HUES64 (cell line): ENCODE results near the gene CNOT6.

Source experiments
- H3K27ac ChIP-seq: 2 replicates; pipeline ENCODE4 v1.7.0; 2013; ENCODE audit warnings: low read depth, low read length, inconsistent platforms
- H3K27me3 ChIP-seq: 2 replicates; pipeline ENCODE4 v1.6.1; 2013; ENCODE audit warnings: mild to moderate bottlenecking, low read length; ENCODE audit not compliant: insufficient read depth
- H3K36me3 ChIP-seq: 2 replicates; pipeline ENCODE4 v1.6.1; 2013; ENCODE audit warnings: mild to moderate bottlenecking, low read length; ENCODE audit not compliant: insufficient read depth
- H3K4me1 ChIP-seq: 2 replicates; pipeline ENCODE4 v1.6.1; 2013; ENCODE audit warnings: mild to moderate bottlenecking, low read length, moderate library complexity; ENCODE audit not compliant: insufficient read depth
- H3K4me3 ChIP-seq: 2 replicates; pipeline ENCODE4 v1.5.1; 2013; ENCODE audit warnings: mild to moderate bottlenecking, low read length, moderate library complexity
- H3K9ac ChIP-seq: 2 replicates; pipeline ENCODE4 v1.6.1; 2013; ENCODE audit warnings: mild to moderate bottlenecking, low read depth, low read length
- H3K9me3 ChIP-seq: 2 replicates; pipeline ENCODE4 v1.6.1; 2013; ENCODE audit warnings: low read depth, low read length; ENCODE audit not compliant: insufficient read depth
- WGBS: fragments of 150-250, 120-280 bp; methylation state at CpG from one replicate; pipeline ENCODE4 v1.1.7; 2013; ENCODE audit warnings: missing lambda C conversion rate; 5-methylcytosine and 5-hydroxymethylcytosine counted together

Gene CNOT6

GRCh38 chr5:180602481-180603075, 108.4 kb downstream of the CNOT6 start:
- 82% methylated on average over 15 of the region's 15 CpGs for WGBS
- no peaks in the 10 kb centered on the region for H3K36me3 ChIP-seq
- H3K4me3 ChIP-seq: no peak overlapping the region
- no peaks in the 10 kb centered on the region for H3K27me3 ChIP-seq
- H3K9me3 ChIP-seq: no peaks in the 10 kb centered on the region
- H3K27ac ChIP-seq: no peak overlapping the region
- no peaks in the 10 kb centered on the region for H3K4me1 ChIP-seq
- no peak overlapping the region for H3K9ac ChIP-seq

- no peak overlapping the region for H3K9ac ChIP-seq
These were observed 109.0 kb downstream of the CNOT6 start for GRCh38 chr5:180603076-180603594.

DNA sequence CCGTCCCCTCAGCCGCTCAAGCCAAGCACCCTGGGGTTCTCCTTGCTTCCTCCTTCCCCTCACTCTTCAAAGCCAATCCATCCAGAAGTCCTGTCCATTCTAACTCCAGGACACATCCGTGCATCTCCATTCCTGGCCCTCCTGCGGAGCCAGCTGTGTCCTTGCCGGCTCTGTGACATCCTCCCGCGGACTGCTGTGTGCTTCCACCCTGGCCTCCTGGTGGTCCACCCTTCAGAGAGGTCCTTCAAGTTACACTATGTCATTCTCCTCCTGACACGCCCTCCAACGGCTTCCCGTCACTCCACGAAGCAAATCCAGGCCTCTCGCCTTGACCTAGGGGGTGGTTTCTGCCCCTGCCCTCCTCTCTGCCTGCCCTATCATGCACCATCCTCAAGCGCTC, 110.1 kb downstream of the CNOT6 start:
- no peaks in the 10 kb centered on the region for H3K4me1 ChIP-seq
- no peaks in the 10 kb centered on the region for H3K36me3 ChIP-seq
- WGBS: 85% methylated on average over 12 of the region's 13 CpGs
- H3K4me3 ChIP-seq: no peak overlapping the region
- no peaks in the 10 kb centered on the region for H3K27me3 ChIP-seq
- no peak overlapping the region for H3K27ac ChIP-seq
- no peaks in the 10 kb centered on the region for H3K9me3 ChIP-seq
- no peak overlapping the region for H3K9ac ChIP-seq

More at GRCh38 chr5:180603076-180603594, 109.0 kb downstream of the CNOT6 start:
- Histone ChIP-seq H3K27ac (no peak overlapping the region), H3K9me3 (no peaks in the 10 kb centered on the region), H3K4me1 (no peaks in the 10 kb centered on the region), H3K36me3 (no peaks in the 10 kb centered on the region), H3K4me3 (no peak overlapping the region), H3K27me3 (no peaks in the 10 kb centered on the region)
- 97% methylated on average over 19 of the region's 19 CpGs for WGBS

DNA sequence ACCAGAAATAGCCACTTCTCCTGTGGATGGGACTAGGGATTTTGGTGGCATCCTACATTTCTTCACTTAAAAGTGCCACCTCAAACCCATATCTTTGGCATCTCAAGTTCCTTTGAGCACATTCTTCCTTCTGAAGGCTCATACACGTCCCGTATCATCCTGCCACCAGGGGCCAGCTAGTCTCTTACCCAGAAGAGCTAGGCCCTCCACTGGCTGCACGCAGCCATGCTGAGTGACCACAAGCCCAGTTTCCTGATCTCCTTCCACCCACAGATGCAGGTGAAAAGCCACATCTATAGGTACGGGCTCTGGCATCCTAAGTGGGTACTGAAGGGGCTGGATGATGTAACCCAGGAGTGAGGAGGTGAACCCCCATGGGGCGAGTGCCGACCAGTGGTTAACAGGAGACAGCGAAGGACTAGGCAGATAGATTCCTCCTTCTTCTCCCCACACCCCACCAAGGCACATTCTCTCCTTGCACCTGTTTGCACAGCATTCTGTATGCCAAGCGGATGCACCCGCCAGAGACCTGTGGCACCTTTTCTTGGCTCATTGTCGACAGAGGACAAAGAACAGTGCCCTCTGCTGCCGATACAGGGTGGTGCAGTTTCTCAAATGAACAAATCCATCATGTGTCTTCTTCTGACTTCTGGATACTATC, 111.5 kb downstream of the CNOT6 start:
- Histone ChIP-seq H3K27me3 (no peaks in the 10 kb centered on the region), H3K9ac (no peak overlapping the region), H3K4me3 (no peak overlapping the region)

GRCh38 chr5:180606215-180606785, 112.1 kb downstream of the CNOT6 start:
- no peaks in the 10 kb centered on the region for H3K9me3 ChIP-seq
- no peaks in the 10 kb centered on the region for H3K36me3 ChIP-seq
- no peaks in the 10 kb centered on the region for H3K27me3 ChIP-seq
- no peak overlapping the region for H3K9ac ChIP-seq
- 90% methylated on average over 21 of the region's 21 CpGs for WGBS
- H3K4me3 ChIP-seq: no peak overlapping the region
- H3K4me1 ChIP-seq: no peaks in the 10 kb centered on the region
- H3K27ac ChIP-seq: no peak overlapping the region

More for the DNA sequence above, 111.5 kb downstream of the CNOT6 start:
- 73% methylated on average over 11 of the region's 11 CpGs for WGBS
- H3K36me3 ChIP-seq: no peaks in the 10 kb centered on the region
- H3K4me1 ChIP-seq: no peaks in the 10 kb centered on the region
- no peaks in the 10 kb centered on the region for H3K9me3 ChIP-seq
- H3K27ac ChIP-seq: no peak overlapping the region

DNA sequence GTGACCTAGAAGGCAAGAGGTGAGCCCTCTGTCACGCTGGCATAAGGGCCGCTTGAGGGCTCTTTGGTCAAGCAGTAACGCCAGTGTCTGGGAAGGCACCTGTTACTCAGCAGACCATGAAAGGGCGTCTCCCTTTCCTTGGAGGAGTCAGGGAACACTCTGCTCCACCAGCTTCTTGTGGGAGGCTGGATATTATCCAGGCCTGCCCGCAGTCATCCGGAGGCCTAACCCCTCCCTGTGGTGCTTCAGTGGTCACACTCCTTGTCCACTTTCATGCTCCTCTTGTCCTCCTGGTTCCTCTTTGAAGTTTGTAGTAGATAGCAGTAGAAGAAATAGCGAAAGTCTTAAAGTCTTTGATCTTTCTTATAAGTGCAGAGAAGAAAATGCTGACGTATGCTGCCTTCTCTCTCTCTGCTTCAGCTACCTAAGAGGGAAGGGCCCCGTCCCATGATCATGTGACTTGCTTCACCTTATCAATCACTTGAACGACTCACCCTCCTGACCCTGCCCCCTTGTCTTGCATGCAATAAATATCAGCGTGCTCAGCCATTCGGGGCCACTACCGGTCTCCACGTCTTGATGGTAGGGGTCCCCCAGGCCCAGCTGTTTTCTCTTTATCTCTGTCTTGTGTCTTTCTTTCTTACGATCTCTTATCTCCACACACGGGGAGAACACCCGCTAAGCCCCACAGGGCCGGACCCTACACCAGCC, 113.8 kb downstream of the CNOT6 start:
- H3K9ac ChIP-seq: no peak overlapping the region
- H3K4me1 ChIP-seq: no peaks in the 10 kb centered on the region
- no peak overlapping the region for H3K27ac ChIP-seq
- no peak overlapping the region for H3K4me3 ChIP-seq
- no peaks in the 10 kb centered on the region for H3K36me3 ChIP-seq
- H3K9me3 ChIP-seq: no peaks in the 10 kb centered on the region
- WGBS: 75% methylated on average over 18 of the region's 18 CpGs
- H3K27me3 ChIP-seq: no peaks in the 10 kb centered on the region

GRCh38 chr5:180608572-180609310, 114.6 kb downstream of the CNOT6 start:
- Histone ChIP-seq H3K27me3 (no peaks in the 10 kb centered on the region), H3K27ac (no peak overlapping the region), H3K9ac (no peak overlapping the region), H3K36me3 (no peaks in the 10 kb centered on the region), H3K9me3 (no peaks in the 10 kb centered on the region), H3K4me1 (no peaks in the 10 kb centered on the region), H3K4me3 (no peak overlapping the region)
- 91% methylated on average over 26 of the region's 26 CpGs for WGBS

GRCh38 chr5:180609386-180609785, 115.2 kb downstream of the CNOT6 start:
- no peak overlapping the region for H3K27ac ChIP-seq
- no peak overlapping the region for H3K4me3 ChIP-seq
- H3K27me3 ChIP-seq: no peaks in the 10 kb centered on the region
- 92% methylated on average over 15 of the region's 15 CpGs for WGBS
- H3K36me3 ChIP-seq: no peaks in the 10 kb centered on the region
- H3K9ac ChIP-seq: no peak overlapping the region
- H3K9me3 ChIP-seq: no peaks in the 10 kb centered on the region
- no peaks in the 10 kb centered on the region for H3K4me1 ChIP-seq

DNA sequence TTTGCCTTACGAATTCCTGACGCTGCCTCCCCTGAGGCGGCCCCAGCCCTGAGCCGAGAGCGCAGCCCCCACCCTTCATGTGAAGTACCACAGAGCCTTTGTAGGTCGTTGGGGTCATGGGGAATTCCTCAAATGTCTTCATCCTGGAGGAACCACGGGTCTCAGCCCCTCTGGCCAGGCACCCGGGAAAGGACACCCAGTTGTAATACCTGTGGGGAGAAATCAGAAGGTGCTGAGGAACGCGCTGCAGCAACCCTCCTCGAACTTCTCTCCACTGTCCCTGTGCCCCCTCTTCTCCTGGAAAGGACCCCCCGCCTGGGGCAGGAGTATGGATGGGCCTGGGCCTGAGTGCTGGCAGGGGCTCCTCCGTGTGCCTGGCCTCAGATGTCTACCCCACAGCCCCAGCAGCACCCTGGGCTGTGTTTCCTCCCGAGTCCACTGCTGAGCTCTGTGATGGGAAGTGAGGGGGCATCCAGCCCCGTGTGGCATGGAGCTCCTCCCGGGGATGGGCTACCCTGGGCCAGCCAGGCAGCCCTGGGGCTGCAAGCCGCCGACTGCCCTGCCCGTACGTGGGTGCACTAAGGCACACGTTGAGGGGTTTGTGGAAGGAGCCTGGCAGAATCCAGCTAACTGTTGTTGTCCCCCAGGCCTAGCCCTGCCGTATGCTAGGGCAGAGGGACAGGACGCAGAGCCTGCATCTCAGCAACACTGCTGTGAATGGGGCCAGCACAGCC, 115.8 kb downstream of the CNOT6 start:
- H3K9me3 ChIP-seq: no peaks in the 10 kb centered on the region
- no peak overlapping the region for H3K27ac ChIP-seq
- H3K4me1 ChIP-seq: no peaks in the 10 kb centered on the region
- H3K9ac ChIP-seq: no peak overlapping the region
- H3K36me3 ChIP-seq: no peaks in the 10 kb centered on the region
- 87% methylated on average over 22 of the region's 23 CpGs for WGBS
- H3K4me3 ChIP-seq: no peak overlapping the region
- no peaks in the 10 kb centered on the region for H3K27me3 ChIP-seq

- WGBS: 91% methylated on average over 29 of the region's 30 CpGs
- H3K4me3 ChIP-seq: no peak overlapping the region
- no peaks in the 10 kb centered on the region for H3K36me3 ChIP-seq
- no peaks in the 10 kb centered on the region for H3K27me3 ChIP-seq
- H3K4me1 ChIP-seq: no peaks in the 10 kb centered on the region
- no peaks in the 10 kb centered on the region for H3K9me3 ChIP-seq
- H3K27ac ChIP-seq: no peak overlapping the region
- no peak overlapping the region for H3K9ac ChIP-seq
These were observed 117.1 kb downstream of the CNOT6 start for GRCh38 chr5:180611140-180611850.
